Hepatocyte (in vitro differentiated cells): ENCODE data around the gene MLX. TPM values are rescaled to one million over a fixed set of nuclear protein-coding genes. Genes with fewer than 3 reads are reported as not detected.

ENCODE experiments used
- DNase-seq: peaks from one replicate; pipeline ENCODE4 v3.0.0-alpha.2; 2016; ENCODE audit warnings: low spot score
- H2AFZ ChIP-seq: fragments of 200-600 bp; sonication (generic); 2 replicates; pipeline ENCODE4 v1.6.0; 2016; ENCODE audit warnings: antibody characterized with exemption, mild to moderate bottlenecking
- H3K27ac ChIP-seq: fragments of 200-600 bp; sonication (generic); 2 replicates; pipeline ENCODE4 v1.5.1; 2016; ENCODE audit warnings: mild to moderate bottlenecking
- H3K27me3 ChIP-seq: fragments of 200-600 bp; sonication (generic); 2 replicates; pipeline ENCODE4 v1.6.1; 2016
- H3K36me3 ChIP-seq: fragments of 200-600 bp; sonication (generic); replicated peaks from 2 replicates; pipeline ENCODE4 v1.5.1; 2016; ENCODE audit warnings: low read depth; ENCODE audit not compliant: insufficient read depth
- H3K4me1 ChIP-seq: fragments of 200-600 bp; sonication (generic); 2 replicates; pipeline ENCODE4 v1.5.1; 2016; ENCODE audit warnings: mild to moderate bottlenecking, moderate library complexity; ENCODE audit not compliant: insufficient read depth
- H3K4me2 ChIP-seq: fragments of 200-600 bp; sonication (generic); 2 replicates; pipeline ENCODE4 v1.6.0; 2016
- H3K4me3 ChIP-seq: fragments of 200-600 bp; sonication (generic); 2 replicates; pipeline ENCODE4 v1.5.1; 2016; ENCODE audit warnings: mild to moderate bottlenecking
- H3K79me2 ChIP-seq: fragments of 200-600 bp; sonication (generic); 2 replicates; pipeline ENCODE4 v1.6.0; 2017; ENCODE audit warnings: mild to moderate bottlenecking
- H3K9me2 ChIP-seq: fragments of 200-600 bp; sonication (generic); replicated peaks from 2 replicates; pipeline ENCODE4 v1.6.0; 2017; ENCODE audit warnings: mild to moderate bottlenecking; ENCODE audit not compliant: insufficient read depth
- H3K9me3 ChIP-seq: fragments of 200-600 bp; sonication (generic); 2 replicates; pipeline ENCODE4 v1.5.1; 2016; ENCODE audit warnings: low read depth, mild to moderate bottlenecking
- H4K20me1 ChIP-seq: fragments of 200-600 bp; sonication (generic); 2 replicates; pipeline ENCODE4 v1.6.0; 2016; ENCODE audit warnings: mild to moderate bottlenecking; ENCODE audit not compliant: insufficient read depth, poor library complexity, severe bottlenecking
- CTCF ChIP-seq: fragments of 200-600 bp; sonication (generic); IDR thresholded peaks from 2 replicates; pipeline ENCODE4 v1.5.1; 2016; ENCODE audit warnings: antibody characterized with exemption, mild to moderate bottlenecking; ENCODE audit not compliant: poor library complexity
- EZH2 ChIP-seq: fragments of 200-600 bp; sonication (generic); IDR thresholded peaks from 2 replicates; pipeline ENCODE4 v1.6.1; 2016; ENCODE audit warnings: antibody characterized with exemption, mild to moderate bottlenecking, borderline replicate concordance
- EZH2phosphoT487 ChIP-seq: fragments of 200-600 bp; sonication (generic); IDR thresholded peaks from one replicate; pipeline ENCODE4 v1.6.1; 2018; ENCODE audit warnings: antibody characterized with exemption, mild to moderate bottlenecking, low read depth, moderate library complexity; ENCODE audit not compliant: unreplicated experiment, severe bottlenecking
- WGBS: methylation state at CpG from one replicate; pipeline ENCODE4 v1.1.6; 2016; ENCODE audit warnings: low lambda C conversion rate; ENCODE audit errors: missing lambda C conversion rate; 5-methylcytosine and 5-hydroxymethylcytosine counted together
- polyA plus RNA-seq: library from polyadenylated mRNA; unstranded; fragments of >200 nt; fragmentation: Nextera tagmentation; extraction: Ambion mirVana; gene quantifications from 2 replicates; pipeline ENCODE4 v1.2.1, GENCODE V29; 2016
- total RNA-seq: library from RNA; depleted of rRNA; stranded (reverse); fragments of >200 nt; gene quantifications from 2 replicates; pipeline ENCODE4 v1.2.3, GENCODE V29; 2014

MLX gene
- total and polyA plus RNA-seq, 2 experiments from 2014 or later = 29.7 to 39.5 TPM

GRCh38 chr17:42563543-42563942, 3.4 kb upstream of the MLX start:
- no peak for TF ChIP-seq CTCF
- no peak for TF ChIP-seq EZH2phosphoT487
- no peak for TF ChIP-seq EZH2
- Histone ChIP-seq H4K20me1 (no peaks in the 10 kb centered on the region), H3K4me1 (peaks cover 19% of the 10 kb centered on the region), H2AFZ (no peak overlapping the region), H3K4me3 (no peak overlapping the region), H3K79me2 (peaks cover 45% of the 10 kb centered on the region), H3K27me3 (no peaks in the 10 kb centered on the region), H3K9me3 (no peaks in the 10 kb centered on the region), H3K4me2 (peak overlapping the region; percentile 87), H3K36me3 (no peaks in the 10 kb centered on the region), H3K9me2 (no peaks in the 10 kb centered on the region), H3K27ac (no peak overlapping the region)
- 100% methylated on average over 1 of the region's 1 CpG for WGBS
- DNase-seq = no peak

- Histone ChIP-seq H2AFZ (no peak overlapping the region), H3K79me2 (peaks cover 49% of the 10 kb centered on the region), H3K9me3 (no peaks in the 10 kb centered on the region), H3K36me3 (no peaks in the 10 kb centered on the region), H3K4me1 (peaks cover 19% of the 10 kb centered on the region), H3K4me2 (peak overlapping the region; percentile 87), H3K27me3 (no peaks in the 10 kb centered on the region), H3K27ac (no peak overlapping the region), H4K20me1 (no peaks in the 10 kb centered on the region), H3K9me2 (no peaks in the 10 kb centered on the region), H3K4me3 (no peak overlapping the region)
- TF ChIP-seq EZH2 = no peak
- no peak for TF ChIP-seq CTCF
- TF ChIP-seq EZH2phosphoT487 = no peak
- DNase-seq = no peak
- WGBS = 89% methylated on average over 8 of the region's 9 CpGs
Observed at GRCh38 chr17:42563950-42564349, 3.0 kb upstream of the MLX start.

GRCh38 chr17:42564815-42565522, 1.9 kb upstream of the MLX start:
- peak overlapping the region; percentile 3 for H3K27ac ChIP-seq
- H3K4me2 ChIP-seq = no peak overlapping the region
- no peaks in the 10 kb centered on the region for H4K20me1 ChIP-seq
- H3K9me2 ChIP-seq = no peaks in the 10 kb centered on the region
- no peaks in the 10 kb centered on the region for H3K9me3 ChIP-seq
- 92% methylated on average over 15 of the region's 15 CpGs for WGBS
- no peak overlapping the region for H3K4me3 ChIP-seq
- TF ChIP-seq EZH2phosphoT487 (no peak), EZH2 (no peak), CTCF (no peak)
- no peak overlapping the region for H2AFZ ChIP-seq
- no peak for DNase-seq
- H3K36me3 ChIP-seq = no peaks in the 10 kb centered on the region
- peaks cover 56% of the 10 kb centered on the region for H3K79me2 ChIP-seq
- no peaks in the 10 kb centered on the region for H3K27me3 ChIP-seq
- peaks cover 19% of the 10 kb centered on the region for H3K4me1 ChIP-seq
